GM15510 (cell line): ENCODE data around the gene OXTR.

Source experiments
- POLR2A ChIP-seq: IDR thresholded peaks from 3 replicates; pipeline ENCODE4 v1.6.1; 2011; ENCODE audit warnings: borderline replicate concordance; ENCODE audit not compliant: insufficient read length; ENCODE audit errors: extremely low read depth

OXTR gene

DNA sequence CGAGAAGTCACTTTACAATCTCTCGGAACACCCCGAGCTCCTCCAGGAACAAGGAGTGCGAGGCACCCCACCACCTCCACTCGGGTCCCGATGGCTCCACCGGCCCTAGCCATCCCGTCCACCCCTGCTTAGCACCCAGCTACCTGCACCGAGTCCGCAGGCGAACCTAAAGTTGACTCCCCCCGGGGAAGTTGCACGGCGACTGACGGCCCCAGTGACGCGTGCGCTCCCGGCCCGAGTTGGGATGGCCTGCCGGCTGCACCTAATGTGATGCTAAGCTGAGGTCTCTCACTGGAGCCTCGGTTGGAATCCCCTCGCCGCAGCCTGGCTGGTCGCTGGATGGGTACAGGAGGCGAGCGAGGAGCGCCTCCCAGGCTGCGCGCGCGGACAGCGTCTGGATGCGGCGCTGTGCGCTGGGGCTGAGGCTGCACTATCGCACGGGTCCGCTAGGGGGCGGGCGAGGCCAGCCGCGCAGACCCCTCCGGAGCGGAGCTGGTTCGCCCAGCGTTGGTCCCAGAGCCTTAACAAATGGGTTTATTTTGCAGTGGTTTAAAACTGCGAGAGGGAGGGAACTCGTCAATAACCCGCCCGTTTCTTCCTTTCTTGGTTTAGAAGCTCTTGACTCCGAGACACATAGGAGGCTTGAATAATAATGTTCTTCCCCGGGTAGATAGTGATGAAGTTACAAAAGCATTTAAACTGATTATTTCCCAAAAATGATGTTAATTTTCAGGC is at the start of gene OXTR:
Gene OXTR, minus strand, starts transcription at position 526 of the 735 bp plus-strand sequence. CDS start 1,426 bp downstream, outside the sequence.
- TF ChIP-seq POLR2A: no peak

- no peak for TF ChIP-seq POLR2A
Measured at GRCh38 chr3:8817486-8817885, 48.1 kb upstream of the OXTR start.

DNA sequence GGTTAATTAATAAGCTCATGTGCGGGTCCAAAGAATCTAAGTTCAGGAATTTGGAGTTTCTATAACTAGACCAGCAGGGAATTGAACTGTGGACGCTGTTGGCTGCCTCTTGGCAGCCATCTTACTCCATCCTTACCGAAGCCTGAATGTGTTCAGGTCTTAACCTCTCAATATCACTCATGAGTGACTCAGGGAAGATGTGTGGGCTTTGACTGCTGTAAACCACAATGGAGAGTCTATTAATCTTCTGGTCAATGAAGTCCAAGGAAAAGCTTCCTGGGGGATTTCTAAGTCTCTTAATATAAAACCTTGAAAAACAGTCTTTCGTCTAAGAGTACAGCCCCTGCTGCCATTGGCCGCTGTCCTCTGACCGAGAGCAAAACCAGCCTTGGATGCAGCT is 46.7 kb upstream of the OXTR start:
- TF ChIP-seq POLR2A: no peak

- TF ChIP-seq POLR2A: no peak
Measured at GRCh38 chr3:8813411-8813810, 44.0 kb upstream of the OXTR start.

GRCh38 chr3:8810561-8810960 is 41.1 kb upstream of the OXTR start:
- no peak for TF ChIP-seq POLR2A

DNA sequence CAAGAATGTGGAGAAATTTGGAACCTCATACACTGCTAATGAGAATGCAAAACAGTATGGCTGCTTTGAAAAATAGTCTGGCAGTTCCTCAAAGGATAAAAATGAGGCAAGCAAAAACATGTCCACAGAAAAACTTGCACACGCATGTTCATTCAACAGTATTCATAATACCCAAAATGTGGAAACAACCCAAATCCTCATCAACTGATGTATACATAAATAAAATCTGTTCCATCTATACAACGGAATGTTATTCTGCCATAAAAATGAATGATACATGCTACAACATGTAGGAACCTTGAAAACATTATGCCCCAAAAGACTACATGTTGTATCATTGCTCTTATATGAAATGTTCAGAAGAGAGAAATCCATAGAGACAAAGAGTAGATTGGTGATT is 36.4 kb upstream of the OXTR start:
- TF ChIP-seq POLR2A: no peak

DNA sequence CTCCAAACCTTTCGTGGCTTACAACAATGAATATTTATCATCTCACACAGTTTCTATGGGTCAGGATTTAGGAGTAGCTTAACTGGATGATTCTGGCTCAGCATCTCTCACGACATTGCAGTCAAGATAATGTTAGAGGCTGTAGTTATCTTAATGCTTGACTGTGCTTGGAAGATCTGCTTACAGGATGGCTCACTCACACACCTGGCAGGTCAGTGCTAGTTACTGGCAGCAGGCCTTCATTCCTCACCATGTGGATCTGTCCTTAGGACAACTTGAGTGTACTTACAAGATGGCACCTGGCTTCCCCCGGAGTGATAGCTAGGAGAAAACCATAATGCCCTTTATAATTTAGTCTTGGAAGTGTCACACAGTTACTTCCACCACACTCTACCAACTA is 32.8 kb upstream of the OXTR start:
- TF ChIP-seq POLR2A: no peak

GRCh38 chr3:8800016-8800415 is 30.6 kb upstream of the OXTR start:
- no peak for TF ChIP-seq POLR2A

DNA sequence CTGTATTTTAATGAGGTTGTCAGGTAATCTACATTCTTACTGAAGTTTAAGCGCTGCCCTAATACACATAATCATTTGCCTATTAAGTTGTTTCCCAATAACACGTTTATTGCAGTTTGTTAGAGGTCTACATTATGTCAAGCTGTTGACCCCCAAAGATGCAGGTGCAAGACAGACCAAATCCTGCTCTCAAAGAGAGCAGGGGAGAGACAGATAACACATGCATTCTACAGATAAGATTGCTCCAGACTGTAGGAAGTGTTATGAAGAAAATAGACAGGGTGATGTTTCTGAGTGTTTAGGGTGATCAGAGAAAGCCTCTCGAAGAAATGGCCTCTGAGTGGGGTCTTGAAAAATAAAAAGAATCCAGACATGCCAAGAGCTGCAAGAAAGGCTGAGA is 24.8 kb upstream of the OXTR start:
- no peak for TF ChIP-seq POLR2A

DNA sequence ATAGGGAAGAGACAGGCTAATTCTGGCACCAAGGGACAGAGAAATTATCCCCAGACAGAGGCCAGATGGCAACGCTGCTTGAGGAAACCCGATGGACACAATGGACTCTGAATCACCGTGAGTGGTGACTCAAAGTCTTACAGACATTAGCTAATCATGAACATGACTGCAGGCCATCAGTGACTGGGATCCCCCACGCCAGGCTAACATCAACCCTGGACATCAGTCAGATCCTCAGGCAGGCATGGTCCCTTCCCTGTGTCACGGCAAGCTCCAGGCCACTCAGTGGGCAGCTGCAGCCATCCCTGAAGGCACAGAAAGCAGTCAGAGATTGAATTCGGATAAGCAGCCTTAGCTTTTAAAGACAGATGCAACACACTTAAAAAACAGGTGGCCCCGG is 23.8 kb upstream of the OXTR start:
- TF ChIP-seq POLR2A: no peak

DNA sequence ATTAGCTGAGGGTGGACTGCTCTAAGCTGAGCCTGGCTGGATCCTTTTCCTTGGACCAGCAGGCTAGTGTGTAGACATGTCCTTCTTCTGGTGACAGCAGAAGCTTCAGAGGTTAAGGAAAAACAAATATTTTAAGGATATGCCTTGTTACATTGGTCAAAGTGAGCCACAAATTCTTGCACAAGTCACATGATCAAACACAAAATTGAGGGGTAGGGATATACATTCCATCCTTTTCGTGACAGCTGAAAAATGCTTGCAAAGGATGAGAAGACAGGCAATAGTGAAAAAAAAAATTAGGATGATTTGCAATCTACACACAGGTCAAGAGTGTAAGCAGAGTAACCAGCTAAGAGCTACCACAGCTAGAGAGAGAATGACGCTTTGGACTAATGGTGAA is 21.1 kb upstream of the OXTR start:
- TF ChIP-seq POLR2A: no peak

- TF ChIP-seq POLR2A: no peak
Measured at GRCh38 chr3:8784676-8785435, 15.4 kb upstream of the OXTR start.

DNA sequence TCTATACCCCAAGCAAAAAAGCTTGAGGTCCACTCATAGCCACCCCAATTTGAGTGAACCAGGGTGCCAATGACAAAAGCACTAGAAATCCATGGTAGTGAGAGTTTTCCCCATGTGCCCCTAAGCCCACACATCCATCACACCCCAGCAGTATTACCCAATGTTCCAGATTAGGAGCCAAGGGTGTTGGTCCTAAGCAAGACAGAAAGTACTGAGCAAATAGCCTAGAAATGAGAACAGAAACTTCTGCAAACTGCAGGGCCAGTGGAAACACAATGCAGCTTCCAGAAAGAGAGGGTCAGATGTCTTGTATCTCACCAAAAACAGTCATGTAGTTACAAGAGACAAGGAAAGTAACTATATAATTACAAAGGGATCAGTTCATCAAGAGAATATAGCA is 10.9 kb upstream of the OXTR start:
- no peak for TF ChIP-seq POLR2A

GRCh38 chr3:8778475-8778874 is 9.1 kb upstream of the OXTR start:
- no peak for TF ChIP-seq POLR2A

DNA sequence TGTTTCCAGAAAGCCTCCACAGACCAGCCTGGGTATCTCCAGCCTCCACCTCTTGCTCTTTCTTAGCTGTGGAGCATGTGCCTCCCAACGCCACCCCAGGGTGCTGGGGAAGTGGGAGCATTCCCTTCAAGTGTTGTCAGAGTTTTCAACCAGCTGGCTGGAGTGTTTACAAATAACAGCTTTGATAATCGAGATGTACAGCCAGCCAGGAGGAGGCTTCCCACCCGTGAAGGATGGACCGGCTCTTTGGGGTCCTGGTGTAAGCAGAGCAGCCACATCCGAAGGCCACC is 8.5 kb upstream of the OXTR start:
- no peak for TF ChIP-seq POLR2A

GRCh38 chr3:8777201-8777977 is 8.0 kb upstream of the OXTR start:
- no peak for TF ChIP-seq POLR2A

- TF ChIP-seq POLR2A: no peak
Measured at GRCh38 chr3:8776406-8776805, 7.0 kb upstream of the OXTR start.

DNA sequence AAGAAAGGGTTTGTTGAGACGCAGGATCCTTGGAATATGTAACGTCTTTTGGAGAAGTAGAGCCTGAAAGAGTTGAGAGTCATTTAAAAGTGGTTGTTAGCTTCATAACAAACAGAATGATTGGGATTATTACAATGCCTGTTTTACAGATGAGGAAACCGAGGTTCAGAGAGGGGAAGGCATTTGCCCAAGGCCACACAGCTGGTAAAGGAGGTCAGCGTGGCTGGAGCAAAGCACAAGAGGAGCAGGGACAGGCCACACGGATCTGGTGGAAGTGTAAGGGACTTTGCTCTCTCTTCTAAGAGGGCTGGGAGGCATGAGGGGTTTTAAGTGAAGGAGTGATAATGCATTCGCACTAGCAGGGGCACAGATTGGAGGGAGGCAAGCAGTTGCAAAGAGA is 6.2 kb upstream of the OXTR start:
- TF ChIP-seq POLR2A: no peak
